KG1 (cell line): ENCODE data around the gene PLCH1.
"Not testable (repeated sequence)": the region's sequence is repeated elsewhere in the genome, so short reads cannot be mapped to it uniquely, and the experiment has no call there.

Source experiments
- DNase-seq: peaks from one replicate; lab custom pipeline; 2025; lab: John Stamatoyannopoulos, UW

Gene PLCH1

DNA sequence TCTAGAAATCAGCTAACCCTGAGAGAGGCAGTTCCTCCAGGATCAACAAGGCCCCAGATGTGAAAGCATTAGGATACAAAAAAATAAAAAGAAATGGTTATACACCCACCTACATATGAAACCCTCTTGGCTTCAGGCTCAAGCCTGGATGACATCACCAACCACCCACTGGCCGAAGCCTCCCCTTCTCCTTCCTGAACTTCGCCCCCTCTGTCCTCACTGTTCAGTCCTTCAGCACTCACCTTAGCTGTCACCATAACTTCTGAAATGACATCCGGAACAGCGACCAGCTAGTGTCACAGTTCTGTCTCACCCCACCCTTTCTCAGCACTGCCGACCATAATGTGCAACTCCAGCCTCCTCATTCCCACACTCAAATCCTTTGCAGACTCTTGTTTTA is 98.7 kb downstream of the PLCH1 start:
- DNase-seq = no peak

DNA sequence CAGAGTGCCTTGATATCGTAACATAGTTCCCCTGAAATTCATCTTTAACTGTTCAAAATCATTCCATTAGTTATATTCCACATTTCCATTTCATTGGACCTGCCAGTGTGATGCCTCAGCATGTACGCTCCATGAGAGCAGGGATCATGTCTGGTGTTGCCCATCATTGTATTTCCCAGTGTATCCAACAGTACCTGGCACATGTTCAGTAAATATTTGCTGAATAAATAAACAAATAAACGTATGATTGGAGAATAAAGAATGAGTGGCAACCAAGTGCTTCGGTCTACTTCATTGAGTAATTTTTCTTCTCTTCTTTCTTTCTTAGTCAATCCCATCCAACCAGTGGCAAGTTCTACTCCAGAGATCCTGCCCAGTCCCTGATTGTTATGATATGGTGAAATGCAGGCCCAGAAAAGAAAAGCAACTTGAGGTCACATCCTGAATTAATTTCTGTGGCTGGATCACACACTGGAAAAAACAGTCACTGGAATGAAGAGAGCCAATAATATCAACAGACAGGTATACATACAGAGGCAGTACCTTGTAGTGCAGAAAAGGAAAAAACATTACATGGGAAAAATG is 101.2 kb downstream of the PLCH1 start:
- DNase-seq = no peak

DNA sequence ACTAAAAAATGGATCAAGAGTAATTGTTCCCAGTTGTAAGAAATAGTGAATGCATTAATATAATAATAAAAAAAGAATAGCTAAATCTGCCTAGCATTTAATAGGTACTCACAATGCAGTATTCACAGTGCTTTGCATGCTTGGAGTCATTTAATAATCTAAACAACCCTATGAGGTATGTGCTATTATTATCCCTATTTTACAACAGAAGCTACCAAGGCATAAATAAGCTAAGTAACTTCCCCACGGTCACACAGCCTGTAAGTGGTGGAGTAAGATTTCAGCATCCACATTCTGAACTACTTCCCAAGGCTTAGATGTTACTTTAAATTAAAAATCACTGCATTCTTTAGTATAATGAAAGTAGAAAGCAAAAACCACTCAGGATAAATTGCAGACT is 102.9 kb downstream of the PLCH1 start:
- DNase-seq = no peak

DNA sequence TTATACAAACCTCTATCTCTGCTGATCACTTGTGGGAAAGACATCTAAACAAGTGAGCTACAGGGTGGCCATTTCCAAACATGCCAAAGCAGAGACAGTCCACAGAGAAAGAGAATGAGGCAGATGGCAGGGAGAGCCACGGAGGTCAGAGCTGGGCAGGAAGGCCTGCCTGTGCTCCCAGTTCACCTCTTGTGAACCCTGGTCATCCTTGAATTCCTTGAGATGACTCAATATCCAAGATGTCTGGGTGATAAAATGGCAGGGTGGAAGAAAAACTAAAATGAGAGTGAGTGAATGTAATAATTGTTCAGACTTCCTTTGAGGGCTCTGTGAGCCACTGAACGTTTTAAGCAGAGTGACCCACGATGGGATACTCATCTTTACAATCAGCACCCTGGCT is 104.8 kb downstream of the PLCH1 start:
- DNase-seq = no peak

DNA sequence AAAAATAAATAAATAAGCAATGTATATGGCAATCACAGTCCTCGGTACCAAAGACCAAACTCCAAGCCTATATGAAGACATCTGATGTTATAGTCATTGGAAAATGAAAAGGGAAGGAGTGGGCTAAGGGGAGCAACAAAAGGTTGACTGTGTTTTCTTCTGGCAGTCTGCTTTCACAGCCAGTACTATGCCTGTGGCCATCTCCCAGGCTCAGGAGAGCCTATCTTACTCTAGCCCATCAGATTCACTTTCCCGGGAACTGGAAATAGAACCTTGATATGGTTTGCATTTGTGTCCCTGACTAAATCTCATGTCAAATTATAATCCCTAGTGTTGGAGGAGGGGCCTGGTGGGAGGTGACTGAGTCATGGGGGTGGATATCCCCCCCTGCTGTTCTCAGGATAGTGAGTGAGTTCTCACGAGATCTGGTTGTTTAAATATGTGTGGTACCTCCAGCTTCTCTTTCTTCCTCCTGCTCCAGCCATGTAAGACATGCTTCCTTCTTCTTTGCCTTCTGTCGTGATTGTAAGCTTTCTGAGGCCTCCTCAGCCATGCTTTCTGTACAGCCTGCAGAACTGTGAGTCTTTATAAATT is 105.3 kb downstream of the PLCH1 start:
- no peak for DNase-seq

DNA sequence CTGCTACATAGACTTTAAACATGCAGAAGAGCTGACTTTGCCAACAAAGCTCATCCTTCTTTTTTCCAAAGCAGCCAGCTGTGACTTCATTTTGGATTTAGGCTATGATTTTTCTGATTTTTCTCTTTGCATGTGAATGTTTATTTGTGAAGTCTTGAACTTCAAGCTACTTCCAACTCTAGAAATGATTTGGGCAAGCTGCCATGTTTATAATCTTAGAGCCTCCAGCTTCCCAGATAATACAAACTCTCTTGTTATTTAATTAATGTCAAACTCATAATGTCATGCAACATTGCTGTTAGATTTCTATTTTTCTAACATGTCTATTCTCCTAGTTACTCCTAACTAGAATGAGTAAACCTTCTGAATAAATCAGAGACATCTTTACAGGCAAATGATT is 106.4 kb downstream of the PLCH1 start:
- DNase-seq = not testable (repeated sequence)

DNA sequence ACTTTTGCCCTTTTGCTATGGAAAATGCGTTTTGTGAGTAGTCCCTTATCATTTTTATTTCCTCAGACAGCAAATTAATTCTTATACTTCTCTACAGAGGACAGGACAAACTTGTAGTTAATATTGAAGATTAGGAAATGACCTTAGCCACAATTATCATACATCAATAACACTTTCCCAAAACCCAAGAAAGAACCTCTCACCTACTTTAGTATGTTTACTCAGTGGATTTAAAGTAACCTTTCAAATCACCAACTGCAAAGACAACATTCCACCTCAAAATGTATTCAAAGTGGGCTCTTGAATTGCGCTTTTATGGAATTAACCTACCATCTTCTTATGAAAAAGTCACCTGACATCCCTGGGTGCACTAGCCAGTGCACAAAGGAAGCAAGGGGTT is 107.3 kb downstream of the PLCH1 start:
- no peak for DNase-seq

DNA sequence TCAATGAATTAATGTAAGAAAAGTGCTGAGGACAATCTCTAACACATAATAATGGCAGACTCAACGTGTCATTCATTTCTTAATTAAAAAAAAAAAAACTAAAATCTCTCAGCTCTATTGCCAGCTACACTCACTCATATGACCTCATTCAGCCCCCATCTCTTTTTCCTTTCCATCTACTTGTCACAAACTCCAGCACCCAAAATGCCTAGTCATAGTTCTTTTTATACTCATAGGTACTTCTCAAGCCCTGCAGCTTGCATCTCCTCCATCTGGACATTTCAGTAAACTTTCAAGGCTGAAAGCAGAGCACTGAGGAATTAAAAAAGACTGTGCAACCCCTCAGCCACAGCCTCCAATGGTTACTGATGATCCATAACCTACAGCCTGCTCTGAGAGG is 109.8 kb downstream of the PLCH1 start:
- no peak for DNase-seq

DNA sequence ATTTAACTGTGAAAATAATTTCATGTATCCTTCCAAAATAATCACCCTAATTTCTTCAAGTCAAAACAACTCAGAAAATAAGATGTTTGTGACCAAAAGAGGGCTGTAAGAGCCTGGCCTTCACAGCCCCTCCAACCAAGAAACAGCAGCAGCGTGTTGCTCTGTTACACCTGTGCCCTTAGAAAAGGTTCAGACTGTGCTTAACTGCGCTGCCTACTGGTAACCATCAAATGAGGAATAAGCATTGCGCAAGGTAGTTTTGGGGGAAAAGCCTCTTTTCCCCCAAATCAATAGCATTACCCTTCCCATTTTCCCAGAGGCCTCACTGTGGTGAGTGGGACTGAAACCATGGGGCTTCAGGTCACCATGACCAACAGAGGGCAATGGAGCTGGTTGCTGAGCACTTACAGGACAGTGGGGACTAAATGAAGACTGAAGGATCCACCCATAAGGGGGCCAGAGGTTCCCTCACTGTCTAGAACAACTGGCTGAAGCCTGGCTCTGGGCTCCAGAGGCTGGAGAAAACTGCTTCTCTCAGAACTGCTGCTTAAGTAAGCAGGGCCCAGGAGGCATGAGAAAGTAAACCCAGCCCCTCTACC is 110.7 kb downstream of the PLCH1 start:
- DNase-seq = no peak

DNA sequence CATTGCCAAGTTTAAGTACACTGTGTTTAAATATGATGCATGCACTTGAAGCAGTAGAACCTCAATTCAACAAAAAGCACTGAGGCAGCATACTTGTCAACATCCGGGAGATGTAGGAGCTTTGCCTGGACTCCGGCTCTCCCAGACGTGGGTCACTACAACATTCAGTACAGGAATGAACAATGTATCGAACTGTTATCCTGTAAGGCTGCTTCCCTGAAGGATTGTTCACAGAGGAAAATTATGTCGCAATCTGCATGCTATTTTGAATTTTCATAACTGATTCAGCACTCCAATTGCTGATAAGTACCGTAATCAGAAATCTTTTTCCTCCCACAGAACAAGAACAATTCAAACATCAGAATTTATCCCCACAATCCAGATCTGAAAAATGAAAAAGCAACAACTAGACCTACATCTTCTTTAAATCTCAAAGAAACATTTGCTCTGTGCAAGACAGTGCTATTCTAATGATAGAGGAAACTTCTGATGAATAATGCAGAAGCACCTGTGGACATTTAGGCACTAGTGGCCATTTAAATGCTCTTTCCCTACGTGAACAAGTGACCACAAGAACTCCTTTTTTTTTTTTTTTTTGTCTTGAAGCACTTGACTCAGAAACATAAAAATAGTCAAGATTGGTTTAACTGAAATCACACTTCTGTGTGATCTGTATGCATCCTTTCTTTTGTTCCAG is 113.4 kb downstream of the PLCH1 start:
- DNase-seq = no peak

DNA sequence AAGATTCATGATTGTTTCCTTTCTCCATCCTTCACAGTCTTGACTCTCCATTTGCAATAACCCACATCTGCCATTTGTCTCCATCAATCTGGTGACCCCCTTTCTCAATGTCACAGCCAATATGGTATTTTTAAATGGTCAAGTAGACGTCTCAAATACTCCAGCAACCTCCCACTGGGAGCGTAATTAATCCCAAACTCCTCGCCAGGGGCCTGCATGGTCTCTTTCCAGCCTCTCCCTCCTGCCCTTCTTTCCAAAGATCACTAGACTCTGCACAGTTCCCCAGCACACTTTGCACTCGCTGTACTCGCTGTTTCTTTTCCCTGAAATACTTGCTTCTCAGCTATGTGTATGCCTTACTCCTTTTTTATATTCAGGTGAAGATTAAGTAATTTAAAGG is 115.3 kb downstream of the PLCH1 start:
- DNase-seq = no peak

DNA sequence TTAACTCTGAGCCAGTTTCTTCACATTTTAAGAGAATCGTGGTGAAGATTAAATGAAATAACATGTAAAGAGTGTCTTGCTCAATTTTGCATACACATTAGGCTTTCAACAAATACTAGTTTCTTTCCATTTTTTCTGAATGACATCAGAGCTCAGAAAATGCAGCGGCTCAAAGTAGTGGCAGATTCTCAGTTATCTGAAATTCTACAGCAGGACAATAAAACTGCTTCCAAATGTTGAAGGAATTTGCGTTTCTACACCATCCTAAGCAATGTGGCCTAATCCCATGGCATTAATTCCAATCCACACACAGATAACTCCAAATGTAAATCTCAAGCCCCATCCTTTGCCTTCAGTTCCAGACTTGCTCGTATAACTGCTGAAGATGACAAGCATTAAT is 115.8 kb downstream of the PLCH1 start:
- DNase-seq = no peak

DNA sequence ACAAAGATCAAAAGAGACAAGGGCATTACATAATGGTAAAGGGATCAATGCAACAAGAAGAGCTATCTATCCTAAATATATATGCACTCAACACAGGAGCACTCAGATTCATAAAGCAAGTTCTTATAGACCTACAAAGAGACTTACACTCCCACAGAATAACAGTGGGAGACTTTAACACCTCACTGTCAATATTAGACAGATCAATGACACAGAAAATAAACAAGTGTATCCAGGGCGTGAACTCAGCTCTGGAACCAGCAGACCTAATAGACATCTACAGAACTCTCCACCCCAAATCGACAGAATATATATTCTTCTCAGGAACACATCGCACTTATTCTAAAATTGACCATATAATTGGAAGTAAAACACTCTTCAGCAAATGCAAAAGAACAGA is 122.2 kb downstream of the PLCH1 start:
- DNase-seq = not testable (repeated sequence)

DNA sequence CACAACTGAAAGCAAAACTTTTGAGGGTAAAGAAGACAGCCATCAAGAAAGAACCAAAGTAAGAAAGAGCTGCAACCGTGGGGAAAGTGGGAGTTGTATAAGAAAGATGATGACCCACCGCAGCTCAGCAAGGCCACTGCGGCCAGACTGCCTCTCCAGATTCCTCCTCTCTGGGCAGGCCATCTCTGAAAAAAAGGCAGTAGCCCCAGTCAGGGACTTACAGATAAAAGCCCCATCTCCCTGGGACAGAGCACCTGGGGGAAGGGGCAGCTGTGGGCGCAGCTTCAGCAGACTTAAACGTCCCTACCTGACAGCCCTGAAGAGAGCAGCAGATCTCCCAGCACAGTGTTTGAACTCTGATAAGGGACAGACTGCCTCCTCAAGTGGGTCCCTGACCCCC is 124.3 kb downstream of the PLCH1 start:
- not testable (repeated sequence) for DNase-seq

DNA sequence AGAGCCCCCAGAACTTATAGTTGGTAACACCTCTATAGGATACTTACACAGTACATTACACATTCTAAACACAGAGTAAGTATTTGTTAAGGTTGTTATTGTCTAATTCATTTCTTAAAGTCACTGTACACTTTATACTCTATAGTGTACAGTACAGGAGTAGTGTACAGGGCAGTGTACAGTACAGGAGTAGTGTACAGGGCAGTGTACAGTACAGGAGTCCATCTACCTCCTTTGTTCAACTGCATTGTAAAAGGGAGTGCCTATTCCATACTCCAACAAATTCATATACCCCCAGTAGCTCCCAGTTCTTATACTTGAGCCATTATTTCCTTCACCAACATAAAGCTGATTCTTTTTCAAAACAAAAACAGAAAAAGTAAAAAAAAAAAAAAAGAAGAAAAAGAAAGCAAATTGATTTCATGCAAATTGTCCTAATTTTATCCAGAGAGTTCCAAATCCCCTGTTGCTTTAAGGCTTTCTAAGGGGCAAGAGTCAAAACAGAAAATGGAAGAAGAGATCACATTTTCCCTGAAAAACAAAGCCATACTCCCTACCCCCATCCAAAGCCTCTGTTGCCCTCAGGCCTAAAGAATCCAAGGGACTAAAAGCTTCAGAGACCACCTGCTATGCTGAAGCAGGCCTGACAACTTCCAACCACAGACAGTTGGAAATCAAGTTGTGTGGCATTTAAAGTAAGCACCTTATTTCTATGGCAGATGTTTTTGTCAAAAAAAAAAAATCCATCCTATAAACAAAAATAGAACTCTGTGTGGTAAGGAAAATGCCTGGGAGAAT is 125.6 kb downstream of the PLCH1 start:
- DNase-seq = no peak

DNA sequence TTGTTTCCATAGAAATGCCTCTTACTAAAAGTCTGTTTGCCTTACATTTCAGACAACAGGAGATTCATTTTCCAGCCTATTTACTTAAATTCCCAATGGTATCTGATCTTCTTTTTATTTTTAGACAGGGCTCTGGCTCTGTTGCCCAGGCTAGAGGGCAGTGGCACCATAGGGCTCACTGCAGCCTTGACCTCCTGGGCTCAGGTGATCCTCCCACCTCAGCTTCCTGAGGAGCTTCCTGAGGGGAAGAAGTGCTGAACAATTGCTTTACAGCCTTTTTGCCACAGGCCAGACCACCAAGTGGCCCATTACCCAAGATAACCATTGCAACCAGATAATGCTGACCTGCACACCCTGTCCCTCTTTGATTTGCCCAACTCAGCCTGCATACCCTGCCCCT is 126.3 kb downstream of the PLCH1 start:
- no peak for DNase-seq

DNA sequence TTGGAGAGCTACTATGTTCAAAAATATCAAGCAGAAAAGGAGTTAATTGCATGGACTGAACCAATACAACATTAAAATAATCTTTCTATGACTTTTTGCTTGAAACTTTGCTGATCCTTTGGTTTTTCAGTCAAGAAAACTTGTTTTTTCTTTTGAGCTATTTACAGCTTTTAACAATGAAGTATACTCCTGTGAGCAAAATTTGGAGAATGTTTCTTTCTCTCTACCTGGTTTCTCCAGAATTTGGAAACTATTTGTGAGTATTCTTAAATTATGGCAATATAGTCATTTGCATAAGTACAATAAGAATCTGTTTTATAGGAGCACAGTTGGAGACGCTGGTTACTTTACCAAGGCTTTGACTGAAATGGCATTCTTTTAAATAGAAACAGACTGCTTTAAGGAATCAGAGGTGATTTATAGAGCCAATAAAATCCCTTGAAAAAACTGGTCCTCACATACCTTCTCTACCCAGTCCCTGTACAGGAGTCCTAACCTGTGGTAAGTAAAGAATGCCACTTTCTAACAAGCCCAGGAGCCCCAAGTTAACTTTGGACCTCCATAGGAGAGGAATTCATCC is 127.4 kb downstream of the PLCH1 start:
- no peak for DNase-seq

DNA sequence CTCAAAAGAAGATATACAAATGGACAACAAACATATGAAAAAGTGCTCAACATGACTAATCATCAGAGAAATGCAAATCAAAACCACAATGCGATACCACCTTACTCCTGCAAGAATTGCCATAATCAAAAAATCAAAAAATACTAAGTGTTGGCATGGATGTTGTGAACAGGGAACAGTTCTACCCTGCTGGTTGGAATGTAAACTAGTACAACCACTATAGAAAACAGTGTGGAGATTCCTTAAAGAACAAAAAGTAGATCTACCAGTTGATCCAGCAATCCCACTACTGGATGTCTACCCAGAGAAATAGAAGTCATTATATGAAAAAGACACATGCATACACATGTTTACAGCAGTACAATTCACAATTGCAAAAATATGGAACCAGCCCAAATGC is 129.7 kb downstream of the PLCH1 start:
- not testable (repeated sequence) for DNase-seq

DNA sequence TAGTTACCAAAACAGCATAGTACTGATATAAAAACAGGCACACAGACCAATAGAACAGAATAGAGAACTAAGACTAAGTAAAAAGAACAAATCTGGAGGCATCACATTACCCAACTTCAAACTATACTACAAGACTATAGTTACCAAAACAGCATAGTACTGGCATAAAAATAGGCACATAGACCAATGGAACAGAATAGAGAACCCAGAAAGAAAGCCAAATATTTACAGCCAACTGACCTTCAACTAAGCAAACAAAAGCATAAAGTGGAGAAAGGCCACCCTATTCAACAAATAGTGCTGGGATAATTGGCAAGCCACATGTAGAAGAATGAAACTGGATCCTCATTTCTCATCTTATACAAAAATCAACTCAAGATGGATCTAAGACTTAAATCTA is 130.5 kb downstream of the PLCH1 start:
- not testable (repeated sequence) for DNase-seq

DNA sequence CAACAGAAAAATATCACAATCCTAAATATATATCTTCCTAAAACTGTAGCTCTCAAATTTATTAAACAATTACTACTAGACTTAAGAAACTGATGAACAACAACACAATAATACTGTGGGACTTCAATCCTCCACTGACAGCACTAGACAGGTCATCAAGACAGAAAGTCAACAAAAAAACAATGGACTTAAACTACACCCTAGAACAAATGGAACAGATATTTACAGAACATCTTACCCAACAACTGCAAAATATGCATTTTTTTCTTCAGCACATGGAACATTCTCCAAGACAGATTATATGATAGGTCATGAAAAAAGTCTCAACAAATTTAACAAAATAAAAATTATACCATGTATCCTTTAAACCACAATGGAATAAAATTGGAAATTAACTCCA is 133.4 kb downstream of the PLCH1 start:
- DNase-seq = no peak

DNA sequence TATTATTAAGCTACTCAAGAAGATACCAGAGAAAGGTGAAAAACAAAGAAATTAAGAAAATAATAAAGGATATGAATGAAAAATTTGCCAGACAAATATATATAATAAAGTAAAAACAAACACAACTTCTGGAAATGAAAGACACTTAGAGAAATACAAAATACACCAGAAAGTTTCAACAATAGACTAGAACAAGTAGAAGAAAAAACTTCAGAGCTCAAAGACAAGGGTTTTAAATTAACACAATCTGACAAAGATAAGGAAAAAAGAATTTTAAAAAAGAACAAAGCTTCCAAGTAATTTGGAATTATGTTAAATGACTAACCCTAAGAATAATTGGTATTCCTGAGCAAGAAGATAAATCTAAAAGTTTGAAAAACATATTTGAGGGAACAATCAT is 135.3 kb downstream of the PLCH1 start:
- DNase-seq = no peak

DNA sequence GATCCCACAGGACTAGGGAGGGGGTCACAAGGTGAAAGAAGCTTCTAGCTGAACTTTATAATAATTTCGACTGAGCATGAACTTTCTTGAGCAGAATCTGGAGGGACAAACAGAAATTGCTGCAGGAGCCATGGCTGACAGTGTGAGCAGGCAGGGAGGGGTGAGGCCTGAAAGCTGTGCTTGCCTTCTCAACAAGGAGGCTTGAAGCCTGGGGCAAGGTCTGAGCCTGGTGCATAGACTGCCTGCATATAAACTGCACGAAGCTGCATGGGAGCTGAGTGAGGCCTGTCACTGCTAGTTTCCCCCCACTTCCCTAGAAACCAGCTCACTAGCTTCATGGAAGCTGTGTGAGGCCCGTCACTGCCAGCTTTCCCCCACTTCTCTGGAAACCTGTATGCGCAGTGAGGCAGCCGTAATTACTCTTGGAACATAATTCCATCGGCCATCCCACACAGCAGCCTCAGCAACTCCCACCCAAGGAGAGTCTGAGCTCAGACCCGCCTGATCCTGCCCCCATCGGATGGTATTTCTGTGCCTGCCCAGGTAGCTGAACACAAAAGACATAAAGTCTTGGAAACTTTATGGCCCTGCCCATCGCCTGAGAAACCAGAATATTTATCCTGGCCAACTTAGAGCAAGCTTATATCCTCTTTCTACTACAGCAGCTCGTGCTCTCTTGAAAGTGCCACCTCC is 136.5 kb downstream of the PLCH1 start:
- DNase-seq = no peak
